BJ (cell line): ENCODE results near the gene VPS25. TPM values are rescaled to one million over a fixed set of nuclear protein-coding genes. Genes with fewer than 3 reads are reported as not detected.

Experiments
- CTCF ChIA-PET: fragments of 350-600 bp; formaldehyde crosslinking; extraction: SDS; loops from one replicate; lab custom pipeline; 2021; ENCODE audit warnings: antibody characterized with exemption, inconsistent platforms; lab: Yijun Ruan, JAX
- POLR2A ChIA-PET: fragments of 300-600 bp; sonication (Branson Sonifier 250); formaldehyde crosslinking; extraction: SDS; loops from one replicate; lab custom pipeline; 2021; ENCODE audit warnings: antibody characterized with exemption; lab: Charles Lee
- DNase-seq: peaks from one replicate; pipeline ENCODE4 v3.0.0-alpha.2; 2011; ENCODE audit warnings: low read depth
- H3K27me3 ChIP-seq: 2 replicates; pipeline ENCODE4 v1.6.0; 2011; ENCODE audit warnings: low read length; ENCODE audit not compliant: control insufficient read depth, insufficient read depth
- H3K36me3 ChIP-seq: 2 replicates; pipeline ENCODE4 v1.5.1; 2011; ENCODE audit warnings: low read length; ENCODE audit not compliant: control insufficient read depth, insufficient read depth
- H3K4me3 ChIP-seq: 2 replicates; pipeline ENCODE4 v1.5.1; 2011; ENCODE audit warnings: low read depth, mild to moderate bottlenecking, control low read depth, low read length
- CTCF ChIP-seq: IDR thresholded peaks from 2 replicates; pipeline ENCODE4 v1.5.1; 2011; ENCODE audit warnings: low read depth, mild to moderate bottlenecking, control low read depth, inconsistent platforms, low read length, moderate library complexity; ENCODE audit not compliant: insufficient read depth
- polyA plus RNA-seq: library from polyadenylated mRNA; depleted of rRNA; stranded (reverse); fragments of >200 nt; gene quantifications from 2 replicates; pipeline ENCODE4 v1.2.3, GENCODE V29; 2011

The VPS25 gene
- polyA plus RNA-seq, 1 experiment = 181 TPM

- Histone ChIP-seq H3K4me3 (no peak overlapping the region), H3K27me3 (no peaks in the 10 kb centered on the region), H3K36me3 (peaks cover 4% of the 10 kb centered on the region)
- no peak for DNase-seq
- no peak for TF ChIP-seq CTCF
- CTCF ChIA-PET = interaction anchor here (1.0 kb wide), 1 partner anchor 35 kb away, joined by 3 read pairs; no protein-coding TSS in a partner anchor
- POLR2A ChIA-PET = no interaction called here
Measured at GRCh38 chr17:42787266-42787665, 14.0 kb downstream of the VPS25 start.

GRCh38 chr17:42791948-42792347, 18.7 kb downstream of the VPS25 start:
- Histone ChIP-seq H3K36me3 (peaks cover 6% of the 10 kb centered on the region), H3K4me3 (no peak overlapping the region), H3K27me3 (no peaks in the 10 kb centered on the region)
- CTCF ChIA-PET = interaction anchor here (1.4 kb wide), 1 partner anchor 32 kb away, joined by 5 read pairs; the partner anchor contains the start of gene BECN1
- no peak for TF ChIP-seq CTCF
- no peak for DNase-seq
- POLR2A ChIA-PET = no interaction called here

- ChIA-PET CTCF (interaction anchor here (1.2 to 1.4 kb wide), 2 partner anchors 8 to 31 kb away, joined by 3 to 5 read pairs; partner anchors contain the start of gene BECN1), POLR2A (no interaction called here)
Measured at GRCh38 chr17:42792545-42792944, 19.3 kb downstream of the VPS25 start.

GRCh38 chr17:42795061-42795460, 21.8 kb downstream of the VPS25 start:
- no peaks in the 10 kb centered on the region for H3K27me3 ChIP-seq
- H3K36me3 ChIP-seq = peaks cover 4% of the 10 kb centered on the region; the same call in 1 of the 2 replicates
- CTCF ChIA-PET = interaction anchor here (1.0 to 2.4 kb wide), 2 partner anchors 9 to 142 kb away, joined by 4 to 6 read pairs; no protein-coding TSS in a partner anchor
- TF ChIP-seq CTCF = no peak
- no peak overlapping the region for H3K4me3 ChIP-seq
- DNase-seq = no peak
- POLR2A ChIA-PET = interaction anchor here (0.5 to 0.6 kb wide), 2 partner anchors 829 to 1031 kb away, joined by 4 to 21 read pairs; no protein-coding TSS in a partner anchor

More at GRCh38 chr17:42792545-42792944, 19.3 kb downstream of the VPS25 start:
- H3K36me3 ChIP-seq = peaks cover 6% of the 10 kb centered on the region
- H3K27me3 ChIP-seq = no peaks in the 10 kb centered on the region
- DNase-seq = no peak
- H3K4me3 ChIP-seq = no peak overlapping the region
- no peak for TF ChIP-seq CTCF

GRCh38 chr17:42795465-42795864, 22.2 kb downstream of the VPS25 start:
- POLR2A ChIA-PET = interaction anchor here (0.6 kb wide), 1 partner anchor 1031 kb away, joined by 21 read pairs; no protein-coding TSS in a partner anchor
- peaks cover 4% of the 10 kb centered on the region; the same call in 1 of the 2 replicates for H3K36me3 ChIP-seq
- no peaks in the 10 kb centered on the region for H3K27me3 ChIP-seq
- DNase-seq = no peak
- CTCF ChIA-PET = interaction anchor here (1.0 to 2.4 kb wide), 2 partner anchors 9 to 142 kb away, joined by 4 to 6 read pairs; no protein-coding TSS in a partner anchor
- H3K4me3 ChIP-seq = no peak overlapping the region
- TF ChIP-seq CTCF = no peak
